ENCODE data around the gene PCDHGC3.

DNA sequence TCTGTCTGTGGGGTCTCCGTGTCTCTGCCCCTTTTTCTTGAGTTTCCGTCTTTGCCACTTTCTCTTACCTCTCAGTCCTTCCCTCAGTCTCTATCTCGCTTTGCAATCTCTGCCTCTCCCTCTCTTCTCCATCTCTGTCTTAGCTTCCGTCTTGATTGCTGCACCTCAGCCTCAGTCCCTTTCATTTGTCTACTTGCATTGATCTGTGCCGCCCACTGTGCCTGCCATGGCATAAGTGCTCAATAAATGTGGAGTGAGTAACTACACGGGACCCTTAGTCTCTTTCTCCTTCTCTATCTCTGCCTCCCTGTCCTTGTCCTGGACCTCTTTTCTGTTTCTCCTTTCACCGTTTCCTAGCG, 19.7 kb downstream of the PCDHGC3 start:
- TF ChIP-seq, protein P1, sequence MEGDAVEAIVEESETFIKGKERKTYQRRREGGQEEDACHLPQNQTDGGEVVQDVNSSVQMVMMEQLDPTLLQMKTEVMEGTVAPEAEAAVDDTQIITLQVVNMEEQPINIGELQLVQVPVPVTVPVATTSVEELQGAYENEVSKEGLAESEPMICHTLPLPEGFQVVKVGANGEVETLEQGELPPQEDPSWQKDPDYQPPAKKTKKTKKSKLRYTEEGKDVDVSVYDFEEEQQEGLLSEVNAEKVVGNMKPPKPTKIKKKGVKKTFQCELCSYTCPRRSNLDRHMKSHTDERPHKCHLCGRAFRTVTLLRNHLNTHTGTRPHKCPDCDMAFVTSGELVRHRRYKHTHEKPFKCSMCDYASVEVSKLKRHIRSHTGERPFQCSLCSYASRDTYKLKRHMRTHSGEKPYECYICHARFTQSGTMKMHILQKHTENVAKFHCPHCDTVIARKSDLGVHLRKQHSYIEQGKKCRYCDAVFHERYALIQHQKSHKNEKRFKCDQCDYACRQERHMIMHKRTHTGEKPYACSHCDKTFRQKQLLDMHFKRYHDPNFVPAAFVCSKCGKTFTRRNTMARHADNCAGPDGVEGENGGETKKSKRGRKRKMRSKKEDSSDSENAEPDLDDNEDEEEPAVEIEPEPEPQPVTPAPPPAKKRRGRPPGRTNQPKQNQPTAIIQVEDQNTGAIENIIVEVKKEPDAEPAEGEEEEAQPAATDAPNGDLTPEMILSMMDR (IDR thresholded peaks at IDR 0.05), result no peak
- TF ChIP-seq ELF1 (IDR thresholded peaks at IDR 0.05) (no peak), CHD2 (IDR thresholded peaks at IDR 0.05; ENCODE audit: low read length, partially characterized antibody) (no peak), YY1 (IDR thresholded peaks at IDR 0.05; ENCODE audit: low read depth) (no peak)
- TF ChIP-seq, protein P2, sequence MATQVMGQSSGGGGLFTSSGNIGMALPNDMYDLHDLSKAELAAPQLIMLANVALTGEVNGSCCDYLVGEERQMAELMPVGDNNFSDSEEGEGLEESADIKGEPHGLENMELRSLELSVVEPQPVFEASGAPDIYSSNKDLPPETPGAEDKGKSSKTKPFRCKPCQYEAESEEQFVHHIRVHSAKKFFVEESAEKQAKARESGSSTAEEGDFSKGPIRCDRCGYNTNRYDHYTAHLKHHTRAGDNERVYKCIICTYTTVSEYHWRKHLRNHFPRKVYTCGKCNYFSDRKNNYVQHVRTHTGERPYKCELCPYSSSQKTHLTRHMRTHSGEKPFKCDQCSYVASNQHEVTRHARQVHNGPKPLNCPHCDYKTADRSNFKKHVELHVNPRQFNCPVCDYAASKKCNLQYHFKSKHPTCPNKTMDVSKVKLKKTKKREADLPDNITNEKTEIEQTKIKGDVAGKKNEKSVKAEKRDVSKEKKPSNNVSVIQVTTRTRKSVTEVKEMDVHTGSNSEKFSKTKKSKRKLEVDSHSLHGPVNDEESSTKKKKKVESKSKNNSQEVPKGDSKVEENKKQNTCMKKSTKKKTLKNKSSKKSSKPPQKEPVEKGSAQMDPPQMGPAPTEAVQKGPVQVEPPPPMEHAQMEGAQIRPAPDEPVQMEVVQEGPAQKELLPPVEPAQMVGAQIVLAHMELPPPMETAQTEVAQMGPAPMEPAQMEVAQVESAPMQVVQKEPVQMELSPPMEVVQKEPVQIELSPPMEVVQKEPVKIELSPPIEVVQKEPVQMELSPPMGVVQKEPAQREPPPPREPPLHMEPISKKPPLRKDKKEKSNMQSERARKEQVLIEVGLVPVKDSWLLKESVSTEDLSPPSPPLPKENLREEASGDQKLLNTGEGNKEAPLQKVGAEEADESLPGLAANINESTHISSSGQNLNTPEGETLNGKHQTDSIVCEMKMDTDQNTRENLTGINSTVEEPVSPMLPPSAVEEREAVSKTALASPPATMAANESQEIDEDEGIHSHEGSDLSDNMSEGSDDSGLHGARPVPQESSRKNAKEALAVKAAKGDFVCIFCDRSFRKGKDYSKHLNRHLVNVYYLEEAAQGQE (IDR thresholded peaks at IDR 0.05; ENCODE audit: low read depth, low read length), result no peak
